Measurements from ENCODE around the gene PSMD2.

DNA sequence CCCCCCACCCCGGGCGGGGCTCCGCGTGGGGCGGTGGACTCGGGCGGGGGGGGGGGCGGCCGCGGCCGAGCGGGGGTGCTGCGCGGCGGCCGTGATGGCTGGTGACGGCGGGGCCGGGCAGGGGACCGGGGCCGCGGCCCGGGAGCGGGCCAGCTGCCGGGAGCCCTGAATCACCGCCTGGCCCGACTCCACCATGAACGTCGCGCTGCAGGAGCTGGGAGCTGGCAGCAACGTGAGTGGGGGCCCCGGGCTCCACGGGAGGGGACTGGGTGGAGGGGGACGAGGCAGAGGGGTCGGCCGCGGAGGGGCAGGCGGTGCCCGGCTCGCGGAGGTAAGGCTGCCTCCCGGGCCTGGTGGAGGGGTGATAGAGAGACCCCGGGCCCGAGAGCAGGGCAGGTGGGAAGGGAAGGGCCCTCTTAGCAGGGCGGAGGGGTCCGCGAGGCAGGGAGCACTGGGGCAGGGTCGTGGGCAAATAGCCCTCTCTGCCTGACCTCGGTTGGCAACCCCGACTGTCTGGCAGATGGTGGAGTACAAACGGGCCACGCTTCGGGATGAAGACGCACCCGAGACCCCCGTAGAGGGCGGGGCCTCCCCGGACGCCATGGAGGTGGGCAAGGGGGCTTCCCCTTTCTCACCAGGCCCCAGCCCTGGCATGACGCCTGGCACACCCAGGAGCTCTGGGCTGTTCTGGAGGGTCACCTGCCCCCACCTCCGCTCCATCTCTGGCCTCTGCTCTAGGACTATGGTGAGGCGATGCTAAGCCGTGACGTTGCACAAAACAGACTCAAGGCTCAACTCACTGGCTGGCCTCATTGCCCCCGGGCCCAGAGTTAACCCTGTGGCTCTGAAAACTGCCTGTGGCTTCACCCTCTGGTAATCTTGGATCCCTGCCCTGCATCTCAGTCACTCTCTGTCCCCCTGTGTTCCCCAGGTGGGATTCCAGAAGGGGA is 22.8 kb upstream of the PSMD2 start, which contains the start of gene ECE2:
- TF ChIP-seq, protein P1, sequence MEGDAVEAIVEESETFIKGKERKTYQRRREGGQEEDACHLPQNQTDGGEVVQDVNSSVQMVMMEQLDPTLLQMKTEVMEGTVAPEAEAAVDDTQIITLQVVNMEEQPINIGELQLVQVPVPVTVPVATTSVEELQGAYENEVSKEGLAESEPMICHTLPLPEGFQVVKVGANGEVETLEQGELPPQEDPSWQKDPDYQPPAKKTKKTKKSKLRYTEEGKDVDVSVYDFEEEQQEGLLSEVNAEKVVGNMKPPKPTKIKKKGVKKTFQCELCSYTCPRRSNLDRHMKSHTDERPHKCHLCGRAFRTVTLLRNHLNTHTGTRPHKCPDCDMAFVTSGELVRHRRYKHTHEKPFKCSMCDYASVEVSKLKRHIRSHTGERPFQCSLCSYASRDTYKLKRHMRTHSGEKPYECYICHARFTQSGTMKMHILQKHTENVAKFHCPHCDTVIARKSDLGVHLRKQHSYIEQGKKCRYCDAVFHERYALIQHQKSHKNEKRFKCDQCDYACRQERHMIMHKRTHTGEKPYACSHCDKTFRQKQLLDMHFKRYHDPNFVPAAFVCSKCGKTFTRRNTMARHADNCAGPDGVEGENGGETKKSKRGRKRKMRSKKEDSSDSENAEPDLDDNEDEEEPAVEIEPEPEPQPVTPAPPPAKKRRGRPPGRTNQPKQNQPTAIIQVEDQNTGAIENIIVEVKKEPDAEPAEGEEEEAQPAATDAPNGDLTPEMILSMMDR (IDR thresholded peaks at IDR 0.05; ENCODE audit: low read depth, low read length, missing input control) = no peak
- TF ChIP-seq, protein P2, sequence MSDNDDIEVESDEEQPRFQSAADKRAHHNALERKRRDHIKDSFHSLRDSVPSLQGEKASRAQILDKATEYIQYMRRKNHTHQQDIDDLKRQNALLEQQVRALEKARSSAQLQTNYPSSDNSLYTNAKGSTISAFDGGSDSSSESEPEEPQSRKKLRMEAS (IDR thresholded peaks at IDR 0.05) = no peak
- TF ChIP-seq RXRA (IDR thresholded peaks at IDR 0.05) = no peak
